ENCODE measurements around the gene TRIM8.

Gene TRIM8

GRCh38 chr10:102644066-102644645 is at the start of gene TRIM8:
Gene TRIM8 (plus strand): TSS chr10:102644479. CDS start chr10:102644618, 139 bp downstream.
- Histone ChIP-seq H3K9me3 (ENCODE audit: control insufficient read depth, insufficient read depth, low read length) (no peaks in the 10 kb centered on the region), H3K27ac (ENCODE audit: low read depth, low read length) (peak within 1 kb of the TSS; percentile 95)

GRCh38 chr10:102595293-102595692 is 49.0 kb upstream of the TRIM8 start:
- Histone ChIP-seq H3K27ac (ENCODE audit: low read depth, low read length) (no peak overlapping the region), H3K4me1 (ENCODE audit: control insufficient read depth, low read length) (peaks cover 6% of the 10 kb centered on the region; the same call in 1 of the 2 replicates), H3K79me2 (ENCODE audit: control insufficient read depth, low read length) (no peaks in the 10 kb centered on the region), H3K4me3 (ENCODE audit: low read length) (no peak overlapping the region), H3K27me3 (ENCODE audit: control insufficient read depth, low read length) (no peaks in the 10 kb centered on the region), H4K20me1 (ENCODE audit: control insufficient read depth, insufficient read depth, low read depth, low read length) (no peaks in the 10 kb centered on the region), H3K9me3 (ENCODE audit: control insufficient read depth, insufficient read depth, low read length) (no peaks in the 10 kb centered on the region), H3K36me3 (ENCODE audit: control insufficient read depth, low read length) (no peaks in the 10 kb centered on the region), H3F3A (ENCODE audit: control insufficient read depth, insufficient read depth) (no peaks in the 10 kb centered on the region), H3K9me2 (replicated peaks; ENCODE audit: control insufficient read depth, low read length) (no peaks in the 10 kb centered on the region), H3K4me2 (ENCODE audit: low read length) (no peak overlapping the region)
- TF ChIP-seq EZH2phosphoT487 (IDR thresholded peaks at IDR 0.05; ENCODE audit: borderline replicate concordance, low read length): no peak
- no peak for TF ChIP-seq CTCF (IDR thresholded peaks at IDR 0.05; ENCODE audit: low read depth, low read length, poor library complexity, severe bottlenecking)

More at GRCh38 chr10:102644066-102644645, at the start of gene TRIM8:
- Histone ChIP-seq H3K4me1 (ENCODE audit: control insufficient read depth, low read length) (peaks cover 41% of the 10 kb centered on the region), H3K27me3 (ENCODE audit: control insufficient read depth, low read length) (no peaks in the 10 kb centered on the region), H3K9me2 (replicated peaks; ENCODE audit: control insufficient read depth, low read length) (no peaks in the 10 kb centered on the region), H3K4me3 (ENCODE audit: low read length) (peak within 1 kb of the TSS; percentile 91), H3K36me3 (ENCODE audit: control insufficient read depth, low read length) (peaks cover 39% of the 10 kb centered on the region), H3K79me2 (ENCODE audit: control insufficient read depth, low read length) (peaks cover 59% of the 10 kb centered on the region), H4K20me1 (ENCODE audit: control insufficient read depth, insufficient read depth, low read depth, low read length) (peaks cover 3% of the 10 kb centered on the region; the same call in 1 of the 2 replicates), H3F3A (ENCODE audit: control insufficient read depth, insufficient read depth) (peaks cover 44% of the 10 kb centered on the region), H3K4me2 (ENCODE audit: low read length) (peak within 1 kb of the TSS; percentile 91)
- TF ChIP-seq CTCF (IDR thresholded peaks at IDR 0.05; ENCODE audit: low read depth, low read length, poor library complexity, severe bottlenecking) (no peak), EZH2phosphoT487 (IDR thresholded peaks at IDR 0.05; ENCODE audit: borderline replicate concordance, low read length) (no peak)

- peaks cover 6% of the 10 kb centered on the region; the same call in 1 of the 2 replicates for H3K4me1 ChIP-seq (ENCODE audit: control insufficient read depth, low read length)
- H3F3A ChIP-seq (ENCODE audit: control insufficient read depth, insufficient read depth): no peaks in the 10 kb centered on the region
- no peak overlapping the region for H3K4me3 ChIP-seq (ENCODE audit: low read length)
- H3K9me3 ChIP-seq (ENCODE audit: control insufficient read depth, insufficient read depth, low read length): no peaks in the 10 kb centered on the region
- TF ChIP-seq CTCF (IDR thresholded peaks at IDR 0.05; ENCODE audit: low read depth, low read length, poor library complexity, severe bottlenecking) (no peak), EZH2phosphoT487 (IDR thresholded peaks at IDR 0.05; ENCODE audit: borderline replicate concordance, low read length) (no peak)
- H3K79me2 ChIP-seq (ENCODE audit: control insufficient read depth, low read length): no peaks in the 10 kb centered on the region
- no peaks in the 10 kb centered on the region for H3K9me2 ChIP-seq (replicated peaks; ENCODE audit: control insufficient read depth, low read length)
- no peak overlapping the region for H3K4me2 ChIP-seq (ENCODE audit: low read length)
- H3K27ac ChIP-seq (ENCODE audit: low read depth, low read length): no peak overlapping the region
- H3K27me3 ChIP-seq (ENCODE audit: control insufficient read depth, low read length): no peaks in the 10 kb centered on the region
- no peaks in the 10 kb centered on the region for H4K20me1 ChIP-seq (ENCODE audit: control insufficient read depth, insufficient read depth, low read depth, low read length)
- H3K36me3 ChIP-seq (ENCODE audit: control insufficient read depth, low read length): no peaks in the 10 kb centered on the region
Observed at GRCh38 chr10:102595897-102596296, 48.4 kb upstream of the TRIM8 start.
